ENCODE results near the gene CDC42BPA.

DNA sequence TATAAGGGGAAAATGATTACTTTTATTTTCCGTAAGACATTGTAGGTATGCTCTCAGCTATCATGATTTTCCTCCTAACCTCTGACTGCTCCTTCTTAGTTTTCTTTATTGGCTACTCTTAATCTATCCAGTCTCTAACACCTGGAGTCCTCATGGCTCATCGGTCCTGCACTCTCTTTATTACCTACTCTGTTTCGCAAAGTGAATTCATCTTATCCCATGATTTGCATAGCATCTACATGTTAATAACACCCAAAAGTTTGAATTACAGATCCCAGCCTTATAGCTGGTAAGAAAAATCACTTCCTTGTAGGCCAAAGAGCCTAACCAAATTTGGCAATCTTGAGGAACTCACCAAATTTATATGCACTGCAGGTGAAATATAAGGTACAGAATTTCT is 136.3 kb downstream of the CDC42BPA start:
- TF ChIP-seq, protein P1, sequence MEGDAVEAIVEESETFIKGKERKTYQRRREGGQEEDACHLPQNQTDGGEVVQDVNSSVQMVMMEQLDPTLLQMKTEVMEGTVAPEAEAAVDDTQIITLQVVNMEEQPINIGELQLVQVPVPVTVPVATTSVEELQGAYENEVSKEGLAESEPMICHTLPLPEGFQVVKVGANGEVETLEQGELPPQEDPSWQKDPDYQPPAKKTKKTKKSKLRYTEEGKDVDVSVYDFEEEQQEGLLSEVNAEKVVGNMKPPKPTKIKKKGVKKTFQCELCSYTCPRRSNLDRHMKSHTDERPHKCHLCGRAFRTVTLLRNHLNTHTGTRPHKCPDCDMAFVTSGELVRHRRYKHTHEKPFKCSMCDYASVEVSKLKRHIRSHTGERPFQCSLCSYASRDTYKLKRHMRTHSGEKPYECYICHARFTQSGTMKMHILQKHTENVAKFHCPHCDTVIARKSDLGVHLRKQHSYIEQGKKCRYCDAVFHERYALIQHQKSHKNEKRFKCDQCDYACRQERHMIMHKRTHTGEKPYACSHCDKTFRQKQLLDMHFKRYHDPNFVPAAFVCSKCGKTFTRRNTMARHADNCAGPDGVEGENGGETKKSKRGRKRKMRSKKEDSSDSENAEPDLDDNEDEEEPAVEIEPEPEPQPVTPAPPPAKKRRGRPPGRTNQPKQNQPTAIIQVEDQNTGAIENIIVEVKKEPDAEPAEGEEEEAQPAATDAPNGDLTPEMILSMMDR (IDR thresholded peaks at IDR 0.05; ENCODE audit: borderline replicate concordance, extremely low read depth, low read length, poor library complexity, severe bottlenecking): no peak
- no peak for TF ChIP-seq EZH2 (IDR thresholded peaks at IDR 0.05; ENCODE audit: borderline replicate concordance, low read depth, low read length, severe bottlenecking)
